OCI-LY1 (cell line): Measurements from ENCODE around the gene NFE2L1.

Source experiments
- H2AFZ ChIP-seq: fragments of 200-600 bp; sonication (generic), shearing (Covaris generic); 2 replicates; pipeline ENCODE4 v1.6.0; 2014; ENCODE audit warnings: antibody characterized with exemption, mild to moderate bottlenecking, low read length
- H3F3A ChIP-seq: fragments of 200-600 bp; sonication (generic), shearing (Covaris generic); 2 replicates; pipeline ENCODE4 v1.6.0; 2014; ENCODE audit warnings: mild to moderate bottlenecking, antibody characterized with exemption, low read length, moderate library complexity; ENCODE audit not compliant: insufficient read depth
- H3K27ac ChIP-seq: fragments of 200-600 bp; sonication (generic); 2 replicates; pipeline ENCODE4 v1.5.1; 2014; ENCODE audit warnings: low read length, mixed run types, mild to moderate bottlenecking, low read depth; ENCODE audit not compliant: poor library complexity, severe bottlenecking
- H3K27me3 ChIP-seq: fragments of 200-600 bp; sonication (generic); 2 replicates; pipeline ENCODE4 v1.6.0; 2014; ENCODE audit warnings: antibody characterized with exemption, mild to moderate bottlenecking, low read length, moderate library complexity; ENCODE audit not compliant: insufficient read depth
- H3K36me3 ChIP-seq: fragments of 200-600 bp; sonication (generic); 2 replicates; pipeline ENCODE4 v1.6.1; 2014; ENCODE audit warnings: mild to moderate bottlenecking, antibody characterized with exemption, low read length, moderate library complexity, mixed read lengths; ENCODE audit not compliant: insufficient read depth
- H3K4me1 ChIP-seq: fragments of 200-600 bp; sonication (generic); 2 replicates; pipeline ENCODE4 v1.5.1; 2014; ENCODE audit warnings: mild to moderate bottlenecking, low read length, moderate library complexity; ENCODE audit not compliant: insufficient read depth, severe bottlenecking
- H3K4me2 ChIP-seq: fragments of 200-600 bp; sonication (generic), shearing (Covaris generic); 2 replicates; pipeline ENCODE4 v1.6.1; 2014; ENCODE audit warnings: low read length
- H3K4me3 ChIP-seq: fragments of 200-600 bp; sonication (generic); 2 replicates; pipeline ENCODE4 v1.5.1; 2014; ENCODE audit warnings: low read length, low read depth, mild to moderate bottlenecking, mixed read lengths; ENCODE audit not compliant: poor library complexity, severe bottlenecking
- H3K79me2 ChIP-seq: fragments of 200-600 bp; shearing (Covaris generic); 2 replicates; pipeline ENCODE4 v1.6.1; 2016; ENCODE audit warnings: mixed run types, low read length, mixed read lengths; ENCODE audit not compliant: insufficient read depth
- H3K9ac ChIP-seq: fragments of 200-600 bp; sonication (generic), shearing (Covaris generic); 2 replicates; pipeline ENCODE4 v1.6.1; 2014; ENCODE audit warnings: mild to moderate bottlenecking, low read length, mixed read lengths
- H3K9me2 ChIP-seq: fragments of 200-600 bp; sonication (generic), shearing (Covaris generic); 2 replicates; pipeline ENCODE4 v1.6.1; 2014; ENCODE audit warnings: low read depth, mild to moderate bottlenecking, low read length, mixed read lengths
- H3K9me3 ChIP-seq: fragments of 200-600 bp; shearing (Covaris generic); 2 replicates; pipeline ENCODE4 v1.6.1; 2014; ENCODE audit warnings: low read length, mixed read lengths
- H4K20me1 ChIP-seq: fragments of 200-600 bp; sonication (generic), shearing (Covaris generic); 2 replicates; pipeline ENCODE4 v1.6.0; 2016; ENCODE audit warnings: mild to moderate bottlenecking, low read length; ENCODE audit not compliant: insufficient read depth
- EZH2 ChIP-seq: fragments of 200-600 bp; sonication (generic), shearing (Covaris generic); IDR thresholded peaks from 2 replicates; pipeline ENCODE4 v1.8.0; 2017; ENCODE audit warnings: borderline replicate concordance, mixed run types, mild to moderate bottlenecking, antibody characterized with exemption, low read length, moderate library complexity, mixed read lengths
- TF ChIP-seq, protein P1 (sequence below): fragments of 200-600 bp; sonication (generic), shearing (Covaris generic); IDR thresholded peaks from 2 replicates; pipeline ENCODE4 v1.5.1; 2017; ENCODE audit warnings: mild to moderate bottlenecking, antibody characterized with exemption, low read length, moderate library complexity, mixed read lengths

The NFE2L1 gene

DNA sequence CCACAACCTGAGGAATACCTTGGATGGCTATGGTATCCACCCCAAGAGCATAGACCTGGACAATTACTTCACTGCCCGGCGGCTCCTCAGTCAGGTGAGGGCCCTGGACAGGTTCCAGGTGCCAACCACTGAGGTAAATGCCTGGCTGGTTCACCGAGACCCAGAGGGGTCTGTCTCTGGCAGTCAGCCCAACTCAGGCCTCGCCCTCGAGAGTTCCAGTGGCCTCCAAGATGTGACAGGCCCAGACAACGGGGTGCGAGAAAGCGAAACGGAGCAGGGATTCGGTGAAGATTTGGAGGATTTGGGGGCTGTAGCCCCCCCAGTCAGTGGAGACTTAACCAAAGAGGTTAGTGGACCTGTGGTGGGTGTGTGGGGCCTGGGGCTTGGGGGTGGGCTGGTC, 3.1 kb downstream of the NFE2L1 start:
- peaks cover 55% of the 10 kb centered on the region for H3K36me3 ChIP-seq
- H3K27ac ChIP-seq: peak overlapping the region; percentile 79
- H3K27me3 ChIP-seq: no peaks in the 10 kb centered on the region
- H4K20me1 ChIP-seq: no peaks in the 10 kb centered on the region
- H3K79me2 ChIP-seq: peaks cover 18% of the 10 kb centered on the region
- H3K4me3 ChIP-seq: no peak overlapping the region
- H3K9me3 ChIP-seq: no peaks in the 10 kb centered on the region
- no peaks in the 10 kb centered on the region for H3F3A ChIP-seq
- no peak for TF ChIP-seq EZH2
- TF ChIP-seq, protein P1, sequence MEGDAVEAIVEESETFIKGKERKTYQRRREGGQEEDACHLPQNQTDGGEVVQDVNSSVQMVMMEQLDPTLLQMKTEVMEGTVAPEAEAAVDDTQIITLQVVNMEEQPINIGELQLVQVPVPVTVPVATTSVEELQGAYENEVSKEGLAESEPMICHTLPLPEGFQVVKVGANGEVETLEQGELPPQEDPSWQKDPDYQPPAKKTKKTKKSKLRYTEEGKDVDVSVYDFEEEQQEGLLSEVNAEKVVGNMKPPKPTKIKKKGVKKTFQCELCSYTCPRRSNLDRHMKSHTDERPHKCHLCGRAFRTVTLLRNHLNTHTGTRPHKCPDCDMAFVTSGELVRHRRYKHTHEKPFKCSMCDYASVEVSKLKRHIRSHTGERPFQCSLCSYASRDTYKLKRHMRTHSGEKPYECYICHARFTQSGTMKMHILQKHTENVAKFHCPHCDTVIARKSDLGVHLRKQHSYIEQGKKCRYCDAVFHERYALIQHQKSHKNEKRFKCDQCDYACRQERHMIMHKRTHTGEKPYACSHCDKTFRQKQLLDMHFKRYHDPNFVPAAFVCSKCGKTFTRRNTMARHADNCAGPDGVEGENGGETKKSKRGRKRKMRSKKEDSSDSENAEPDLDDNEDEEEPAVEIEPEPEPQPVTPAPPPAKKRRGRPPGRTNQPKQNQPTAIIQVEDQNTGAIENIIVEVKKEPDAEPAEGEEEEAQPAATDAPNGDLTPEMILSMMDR: no peak
- H2AFZ ChIP-seq: no peak overlapping the region
- H3K4me2 ChIP-seq: peak overlapping the region; percentile 55; the same call in 1 of the 2 replicates
- H3K9ac ChIP-seq: no peak overlapping the region
- H3K9me2 ChIP-seq: no peaks in the 10 kb centered on the region
- peaks cover 82% of the 10 kb centered on the region for H3K4me1 ChIP-seq

DNA sequence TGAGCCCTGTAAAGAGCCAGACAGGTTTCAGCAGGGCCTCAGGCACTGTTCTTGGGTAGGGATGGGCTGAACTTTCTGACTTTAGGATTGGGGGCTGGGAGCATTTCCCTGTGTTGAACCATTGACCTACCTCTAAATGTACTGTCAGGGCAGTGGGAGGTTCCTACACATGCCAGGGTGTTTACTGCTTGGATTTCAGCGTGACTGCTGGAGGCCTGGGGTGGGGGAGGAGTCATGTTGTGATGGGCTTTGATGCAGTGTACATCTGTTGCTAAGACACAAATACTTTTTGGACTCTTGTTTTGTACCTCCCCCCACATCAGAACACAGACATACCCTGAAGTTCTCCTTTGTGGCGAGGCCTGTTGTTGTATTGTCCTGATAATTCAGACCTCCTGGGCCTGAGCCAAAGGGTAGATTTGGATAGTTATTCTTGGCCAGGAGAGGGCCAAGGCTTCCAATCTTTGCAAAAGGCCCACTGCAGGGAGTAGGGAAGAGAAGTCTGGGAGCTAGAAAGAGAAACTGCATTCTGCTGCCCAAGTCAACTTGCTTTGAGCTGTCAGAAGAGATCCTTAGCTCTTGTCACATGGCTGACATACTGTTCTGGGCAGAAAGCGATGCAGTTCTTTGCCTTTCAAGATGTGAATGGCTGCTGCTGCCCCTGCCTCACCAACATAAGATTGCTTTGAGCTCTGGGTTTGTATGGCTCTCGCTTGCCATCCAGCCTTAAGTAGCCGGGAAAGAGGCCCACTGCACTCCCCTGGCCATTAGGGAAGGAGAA, 3.7 kb downstream of the NFE2L1 start:
- TF ChIP-seq EZH2: no peak
- TF ChIP-seq, protein P1: no peak

DNA sequence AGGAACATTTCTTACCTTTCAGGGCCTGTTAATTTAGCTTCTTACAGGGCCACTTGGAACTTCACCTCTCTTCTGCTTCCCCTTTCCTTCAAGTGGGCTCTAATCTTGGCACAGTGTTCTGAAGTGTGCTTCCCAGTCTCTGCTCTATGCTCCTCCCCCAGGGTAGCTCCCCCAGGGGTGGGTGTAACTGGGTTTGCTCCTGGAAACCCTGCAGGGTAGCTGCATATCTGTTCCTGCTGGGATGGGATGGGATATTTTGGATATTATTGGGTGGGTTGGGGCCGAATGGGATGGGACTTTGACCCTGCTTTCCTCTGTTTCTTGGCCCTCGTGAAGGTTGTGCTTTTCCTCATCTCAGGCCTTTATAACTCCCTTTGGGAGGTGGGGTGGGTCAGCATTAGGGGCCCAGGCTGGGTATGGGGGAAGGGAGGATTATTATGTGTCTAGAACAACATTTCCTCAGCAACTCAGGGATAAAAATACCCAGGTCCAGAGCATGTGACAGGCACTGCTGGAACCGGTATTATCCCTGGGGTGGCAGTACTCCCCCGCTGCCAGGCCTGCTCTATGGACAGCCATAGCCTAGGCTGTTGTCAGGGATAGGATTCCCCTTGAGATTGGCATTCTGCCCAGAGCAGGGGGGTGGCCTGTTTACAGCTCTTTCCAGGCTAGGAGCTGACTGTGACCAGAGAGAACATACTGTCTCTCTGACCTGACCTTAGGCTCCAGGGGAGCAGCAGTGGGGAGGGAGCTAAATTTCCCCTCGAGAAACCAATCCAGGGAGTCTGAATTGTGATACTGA, 5.0 kb downstream of the NFE2L1 start:
- Histone ChIP-seq H3K36me3 (peaks cover 74% of the 10 kb centered on the region), H3K4me2 (peak overlapping the region; percentile 55), H3K27ac (peak overlapping the region; percentile 79), H3K79me2 (peaks cover 18% of the 10 kb centered on the region), H2AFZ (no peak overlapping the region), H3K27me3 (no peaks in the 10 kb centered on the region), H3K9ac (peak overlapping the region; percentile 24; the same call in 1 of the 2 replicates), H3K9me2 (no peaks in the 10 kb centered on the region), H3K4me1 (peaks cover 71% of the 10 kb centered on the region), H3K9me3 (no peaks in the 10 kb centered on the region), H3K4me3 (peak overlapping the region; percentile 31), H4K20me1 (no peaks in the 10 kb centered on the region), H3F3A (no peaks in the 10 kb centered on the region)
- TF ChIP-seq, protein P1: no peak
- no peak for TF ChIP-seq EZH2

More for the DNA sequence above, 3.7 kb downstream of the NFE2L1 start:
- Histone ChIP-seq H3K9ac (peak overlapping the region; percentile 21; the same call in 1 of the 2 replicates), H4K20me1 (no peaks in the 10 kb centered on the region), H3K4me3 (peak overlapping the region; percentile 31), H3K4me1 (peaks cover 77% of the 10 kb centered on the region), H3K27me3 (no peaks in the 10 kb centered on the region), H3K9me3 (no peaks in the 10 kb centered on the region), H3K4me2 (peak overlapping the region; percentile 55), H3K36me3 (peaks cover 61% of the 10 kb centered on the region), H3K9me2 (no peaks in the 10 kb centered on the region), H2AFZ (no peak overlapping the region), H3K27ac (peak overlapping the region; percentile 79), H3K79me2 (peaks cover 18% of the 10 kb centered on the region), H3F3A (no peaks in the 10 kb centered on the region)
